VCaP (cell line): ENCODE data around the gene ACKR2.

Experiments used
- H3K27ac ChIP-seq: fragments of 450-650 bp; 2 replicates; pipeline ENCODE4 v1.5.1; 2017
- CTCF ChIP-seq: fragments of 450-650 bp; conservative IDR thresholded peaks from 2 replicates; pipeline ENCODE4 v1.5.1; 2017; ENCODE audit warnings: mild to moderate bottlenecking, moderate library complexity

ACKR2 gene

GRCh38 chr3:42853739-42854302, 44.6 kb downstream of the ACKR2 start:
- TF ChIP-seq CTCF, result no peak
- H3K27ac ChIP-seq, result no peak overlapping the region

- no peak overlapping the region for H3K27ac ChIP-seq
- TF ChIP-seq CTCF, result no peak
These were observed 45.9 kb downstream of the ACKR2 start for GRCh38 chr3:42855219-42855546.

- TF ChIP-seq CTCF, result no peak
- no peak overlapping the region for H3K27ac ChIP-seq
These were observed 46.5 kb downstream of the ACKR2 start for GRCh38 chr3:42855547-42856380.

- TF ChIP-seq CTCF, result no peak
- H3K27ac ChIP-seq, result no peak overlapping the region
These were observed 47.3 kb downstream of the ACKR2 start for GRCh38 chr3:42856544-42856943.

- TF ChIP-seq CTCF, result no peak
- no peak overlapping the region for H3K27ac ChIP-seq
These were observed 55.2 kb downstream of the ACKR2 start for GRCh38 chr3:42864321-42864950.

- no peak for TF ChIP-seq CTCF
- no peak overlapping the region for H3K27ac ChIP-seq
These were observed 56.0 kb downstream of the ACKR2 start for GRCh38 chr3:42865256-42865655.

GRCh38 chr3:42867138-42867537, 57.9 kb downstream of the ACKR2 start:
- H3K27ac ChIP-seq, result no peak overlapping the region
- no peak for TF ChIP-seq CTCF
